HTR-8/SVneo (cell line): ENCODE results near the gene MYCN.

Experiments used
- DNase-seq: peaks from one replicate; pipeline ENCODE4 v3.0.0; 2011; ENCODE audit warnings: low spot score, mixed read lengths; ENCODE audit not compliant: insufficient read length
- FAIRE-seq: peaks from 2 replicates; lab custom pipeline; 2011; peaks lifted over from hg19 to GRCh38; lab: Jason Lieb, UNC

MYCN gene

DNA sequence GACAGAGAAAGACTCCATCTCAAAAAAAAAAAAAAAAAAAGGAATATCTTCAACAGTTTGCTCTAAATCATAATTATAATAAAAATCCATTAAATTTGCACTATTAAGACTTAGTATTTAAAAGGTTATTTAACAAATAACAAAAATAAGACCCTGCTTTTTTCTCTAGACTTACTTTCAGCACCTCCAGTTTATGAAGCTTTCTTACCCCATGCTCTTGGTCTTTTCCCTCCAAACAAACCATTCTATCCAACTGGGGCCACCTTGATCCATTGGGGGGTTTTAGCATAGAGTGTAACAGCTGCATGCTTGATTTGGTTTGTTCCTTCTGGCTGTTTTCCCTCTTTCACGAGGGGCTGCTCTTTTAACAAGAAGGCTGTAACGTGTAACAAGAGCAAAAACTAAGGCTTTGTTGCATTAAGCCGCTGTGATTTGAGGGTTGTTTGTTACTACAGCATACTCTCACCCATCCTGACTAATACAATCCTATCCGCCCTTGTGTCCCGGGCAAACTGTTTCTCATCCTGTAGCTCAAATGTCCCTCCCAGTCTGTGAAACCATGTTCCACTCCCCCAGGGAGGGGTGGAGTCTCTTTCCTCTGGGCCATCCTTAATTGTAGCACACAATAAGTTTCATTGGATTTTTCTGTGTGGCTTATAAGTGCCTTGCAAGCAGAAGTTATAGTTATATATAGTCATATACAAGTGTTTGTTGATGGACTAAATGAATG is 9.6 kb upstream of the MYCN start:
- no peak for FAIRE-seq
- no peak for DNase-seq

DNA sequence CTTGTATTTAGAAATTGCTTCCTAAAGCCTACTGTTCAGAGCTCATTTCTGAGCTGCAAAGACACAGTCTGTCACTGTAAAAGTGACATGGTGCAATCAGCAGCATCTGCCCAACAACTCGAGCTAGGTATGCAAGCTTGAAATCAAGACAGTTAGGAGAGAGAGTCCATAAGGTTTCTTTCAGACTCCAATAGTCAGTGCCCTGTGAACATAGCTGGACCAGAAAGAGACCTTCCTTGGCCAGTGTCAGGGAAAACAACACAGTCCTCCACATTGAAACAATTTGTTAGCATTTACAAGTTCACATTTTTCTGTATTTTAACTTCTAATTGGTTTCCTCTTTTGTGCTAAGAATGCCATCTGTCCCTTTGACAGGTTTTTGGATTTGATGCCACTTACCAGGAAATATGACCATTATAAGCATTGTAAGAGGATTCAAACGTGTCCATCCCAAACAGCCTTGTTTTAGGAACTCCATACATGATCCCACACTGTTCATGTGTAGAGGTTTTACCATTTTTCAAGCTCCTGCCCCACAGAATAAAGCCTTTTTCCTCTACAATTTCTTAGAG is 8.9 kb upstream of the MYCN start:
- no peak for DNase-seq
- FAIRE-seq: no peak

DNA sequence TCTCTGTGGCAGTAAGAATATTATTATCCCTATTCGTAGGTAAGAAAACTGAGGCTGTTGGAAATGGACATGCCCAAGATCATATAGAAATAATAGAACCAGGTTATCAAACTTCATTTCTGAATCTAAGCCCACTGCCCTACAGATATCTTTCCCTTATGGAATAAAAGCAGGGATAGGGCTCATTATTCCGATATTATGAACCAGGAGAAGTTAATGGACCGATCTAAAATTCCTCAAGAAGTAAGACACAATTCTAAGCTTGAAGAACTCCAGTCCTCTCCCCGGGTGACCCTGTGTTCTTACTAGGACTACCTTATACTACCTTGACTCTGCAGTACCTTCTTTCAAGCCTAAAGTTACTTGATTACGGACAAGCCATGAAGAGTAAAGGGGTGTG is 8.4 kb upstream of the MYCN start:
- DNase-seq (no peak), FAIRE-seq (no peak)

DNA sequence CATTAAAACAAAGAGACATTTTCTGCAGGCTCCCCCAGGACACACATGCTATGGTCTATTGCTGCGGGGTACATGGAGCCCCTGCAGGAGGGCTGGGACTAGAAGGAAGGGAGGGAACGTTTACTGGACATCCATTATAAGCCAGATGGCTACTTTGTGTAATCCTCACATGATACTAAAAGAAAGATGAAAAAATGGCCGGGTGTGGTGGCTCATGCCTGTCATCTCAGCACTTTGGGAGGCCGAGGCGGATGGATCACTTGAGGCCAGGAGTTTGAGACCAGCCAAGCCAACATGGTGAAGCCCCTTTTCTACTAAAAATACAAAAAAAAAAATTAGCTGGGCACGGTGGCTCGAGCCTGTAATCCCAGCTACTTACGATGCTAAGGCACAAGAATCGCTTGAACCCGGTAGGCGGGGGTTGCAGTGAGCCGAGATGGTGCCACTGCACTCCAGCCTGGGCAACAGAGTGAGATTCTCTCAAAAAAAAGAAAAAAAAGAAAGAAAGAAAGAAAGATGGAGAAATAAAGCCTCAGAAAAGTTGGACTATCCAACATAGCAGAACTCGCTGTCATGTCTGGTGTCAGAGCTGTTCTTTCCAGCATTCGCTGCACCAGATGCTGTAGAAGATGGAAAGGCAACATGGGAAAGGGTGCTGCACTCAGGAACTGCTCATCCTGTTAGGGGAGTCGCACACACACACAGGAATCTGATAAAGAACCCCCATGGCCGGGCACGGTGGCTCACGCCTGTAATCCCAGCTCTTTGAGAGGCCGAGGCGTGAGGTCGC is 7.8 kb upstream of the MYCN start:
- no peak for FAIRE-seq
- DNase-seq: no peak

DNA sequence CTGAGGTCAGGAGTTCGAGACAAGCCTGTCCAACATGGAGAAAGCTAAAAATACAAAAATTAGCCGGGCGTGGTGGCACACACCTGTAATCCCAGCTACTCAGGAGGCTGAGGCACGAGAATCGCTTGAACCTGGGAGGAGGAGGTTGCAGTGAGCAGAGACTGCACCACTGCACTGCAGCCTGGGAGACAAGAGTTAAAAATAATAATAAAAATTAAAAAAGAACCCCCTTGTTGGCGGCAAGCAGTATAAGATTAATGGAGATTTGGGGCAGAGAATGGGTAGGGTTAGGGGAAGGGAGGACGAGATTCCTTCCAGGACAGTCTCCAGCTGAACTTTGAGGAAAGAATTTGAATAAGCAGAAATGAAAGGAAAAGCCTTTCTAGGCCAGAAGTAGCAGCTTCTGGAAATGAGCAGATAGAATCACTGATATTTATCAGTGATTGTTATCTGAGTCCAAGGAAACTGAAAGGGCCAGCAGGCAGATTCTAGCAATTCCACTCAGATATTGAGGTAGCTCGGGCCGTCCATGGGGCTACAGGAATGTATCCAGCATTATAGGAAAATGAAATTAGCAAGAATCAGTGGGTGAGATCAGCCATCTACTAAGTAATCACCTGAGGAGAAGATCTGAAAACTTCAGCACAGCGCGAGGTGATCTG is 7.0 kb upstream of the MYCN start:
- no peak for FAIRE-seq

DNA sequence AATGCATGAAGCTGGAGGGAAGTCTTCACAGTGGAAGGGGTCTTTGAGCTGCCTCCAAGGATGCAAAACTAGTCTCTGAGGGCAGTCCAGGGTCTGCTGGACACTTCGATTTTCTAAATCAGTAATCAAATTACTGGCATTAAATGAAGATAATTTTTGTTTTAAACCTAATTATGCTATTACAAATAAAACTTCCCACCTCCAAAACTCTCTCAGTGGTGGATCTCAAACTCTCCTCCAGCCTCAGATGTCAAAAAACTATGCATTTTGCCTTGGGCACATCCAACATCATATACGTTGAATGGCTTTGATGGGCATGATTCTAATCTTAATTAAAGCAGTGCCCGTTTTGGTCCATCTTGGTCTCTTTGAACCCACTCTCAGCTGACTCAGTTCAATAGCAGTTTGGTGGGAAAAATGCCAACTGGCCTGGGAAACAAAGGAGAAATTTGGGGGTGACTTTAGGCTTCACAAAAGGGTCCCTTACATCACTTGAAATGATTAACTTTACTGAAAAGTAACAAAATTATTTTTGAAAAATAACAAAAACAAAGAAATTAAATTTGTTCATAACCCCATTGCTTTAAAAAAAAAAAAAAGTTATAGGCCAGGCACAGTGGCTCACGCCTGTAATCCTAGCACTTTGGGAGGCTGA is 5.9 kb upstream of the MYCN start:
- FAIRE-seq (no peak), DNase-seq (no peak)

More for the DNA sequence above, 7.0 kb upstream of the MYCN start:
- DNase-seq: no peak

DNA sequence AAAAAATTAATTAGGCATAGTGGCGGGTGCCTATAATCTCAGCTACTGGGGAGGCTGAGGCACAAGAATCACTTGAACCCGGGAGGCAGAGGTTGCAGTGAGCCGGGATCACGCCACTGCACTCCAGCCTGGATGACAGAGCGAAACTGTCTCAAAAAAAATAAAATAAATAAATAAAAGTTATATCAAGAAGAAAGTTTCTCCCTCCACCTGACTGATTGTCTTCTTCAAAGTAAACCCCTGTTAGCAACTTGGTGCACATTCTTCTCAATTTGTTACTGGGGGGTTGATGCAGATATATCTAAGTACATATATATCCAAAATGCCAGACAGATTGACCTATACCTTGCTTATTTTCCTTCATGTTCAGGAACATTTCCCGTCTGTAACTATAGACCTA is 5.2 kb upstream of the MYCN start:
- DNase-seq (no peak), FAIRE-seq (no peak)

DNA sequence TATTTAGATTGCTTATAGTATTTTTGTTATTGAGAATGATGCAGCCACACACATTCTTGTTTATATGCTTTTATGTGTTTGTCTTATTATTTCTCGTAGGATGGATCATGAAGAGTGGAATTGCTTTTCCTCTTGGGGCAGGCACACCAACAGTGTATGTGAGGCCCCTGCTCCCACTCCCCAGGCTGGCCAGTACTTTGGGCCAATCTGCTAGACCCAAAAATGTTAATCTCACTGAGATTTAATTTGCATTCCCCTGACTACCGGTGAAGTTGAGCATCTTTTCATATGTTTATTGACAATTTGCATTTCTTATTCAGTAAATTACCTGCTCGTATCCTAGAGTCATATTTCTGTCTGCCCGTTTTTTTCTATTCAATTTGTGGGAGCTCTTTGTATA is 4.7 kb upstream of the MYCN start:
- DNase-seq (no peak), FAIRE-seq (no peak)

DNA sequence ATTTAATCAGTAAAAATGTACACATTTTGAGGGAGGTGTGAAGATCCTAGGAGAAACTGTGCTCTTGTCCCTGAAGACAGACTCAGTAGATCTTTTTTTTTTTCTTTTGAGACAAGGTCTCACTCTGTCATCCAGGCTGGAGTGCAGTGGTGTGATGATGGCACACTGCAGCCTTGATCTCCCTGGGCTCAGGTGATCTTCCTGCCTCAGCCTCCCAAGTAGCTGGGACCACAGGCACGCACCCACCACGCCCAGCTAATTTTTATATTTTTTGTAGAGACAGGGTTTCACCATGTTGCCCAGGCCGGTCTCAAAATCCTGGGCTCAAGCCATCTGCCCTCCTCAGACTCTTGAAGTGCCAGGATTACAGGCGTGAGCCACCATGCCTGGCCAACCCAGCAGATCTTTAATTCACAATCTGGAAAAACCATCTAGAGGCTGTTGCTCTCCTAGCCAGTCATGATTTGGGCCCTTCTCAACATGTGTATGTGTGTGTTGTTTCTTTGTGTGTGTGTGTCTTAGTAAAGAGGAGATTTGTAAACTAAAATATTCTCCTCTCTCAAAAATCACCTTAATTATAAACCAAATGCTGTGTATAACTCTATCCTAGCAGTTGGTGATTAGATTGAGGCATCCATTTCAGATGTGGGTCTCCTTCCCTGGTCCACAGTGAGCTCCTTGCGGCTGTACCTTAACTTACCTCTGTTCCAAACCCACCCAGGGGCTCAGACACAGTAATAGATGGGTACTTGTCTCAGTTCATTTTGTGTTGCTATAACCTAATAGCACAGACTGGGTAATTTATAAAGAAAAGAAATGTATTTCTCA is 3.9 kb upstream of the MYCN start:
- FAIRE-seq (no peak), DNase-seq (no peak)

DNA sequence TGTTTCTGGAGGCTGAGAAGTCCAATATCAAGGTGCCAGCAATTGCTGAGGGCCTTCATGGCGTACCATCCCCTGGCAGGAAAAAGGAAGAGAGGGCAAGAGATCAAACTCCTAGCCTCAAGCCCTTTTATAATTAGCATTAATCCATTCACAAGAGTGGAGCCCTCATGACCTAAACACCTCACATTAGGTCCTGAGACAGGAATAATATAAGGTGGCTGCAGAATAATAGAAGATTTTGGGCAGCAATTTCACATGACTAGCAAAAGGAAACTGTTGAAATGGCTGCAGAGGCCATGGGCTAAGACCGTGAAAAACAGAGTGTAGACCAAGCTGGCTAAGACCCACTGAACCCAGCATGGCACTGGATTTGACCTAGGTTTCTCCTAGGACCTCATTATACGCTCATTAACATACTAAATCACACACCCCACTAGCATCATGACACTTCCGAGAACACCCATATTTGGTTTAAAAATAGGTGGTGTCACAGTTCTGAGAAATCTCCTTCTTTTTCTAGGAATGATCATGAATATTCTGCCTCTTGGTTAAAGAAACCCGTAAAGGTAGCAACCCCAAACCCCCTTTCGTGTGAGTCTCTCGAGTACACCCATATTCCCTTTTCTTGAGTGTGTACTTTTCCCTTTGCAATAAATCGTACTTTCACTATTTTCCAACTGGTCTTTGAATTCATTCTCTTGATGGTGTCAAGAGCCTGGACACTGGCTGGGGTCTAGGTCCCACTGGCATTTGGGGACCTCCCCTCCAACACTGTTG is 3.1 kb upstream of the MYCN start:
- no peak for FAIRE-seq
- no peak for DNase-seq

DNA sequence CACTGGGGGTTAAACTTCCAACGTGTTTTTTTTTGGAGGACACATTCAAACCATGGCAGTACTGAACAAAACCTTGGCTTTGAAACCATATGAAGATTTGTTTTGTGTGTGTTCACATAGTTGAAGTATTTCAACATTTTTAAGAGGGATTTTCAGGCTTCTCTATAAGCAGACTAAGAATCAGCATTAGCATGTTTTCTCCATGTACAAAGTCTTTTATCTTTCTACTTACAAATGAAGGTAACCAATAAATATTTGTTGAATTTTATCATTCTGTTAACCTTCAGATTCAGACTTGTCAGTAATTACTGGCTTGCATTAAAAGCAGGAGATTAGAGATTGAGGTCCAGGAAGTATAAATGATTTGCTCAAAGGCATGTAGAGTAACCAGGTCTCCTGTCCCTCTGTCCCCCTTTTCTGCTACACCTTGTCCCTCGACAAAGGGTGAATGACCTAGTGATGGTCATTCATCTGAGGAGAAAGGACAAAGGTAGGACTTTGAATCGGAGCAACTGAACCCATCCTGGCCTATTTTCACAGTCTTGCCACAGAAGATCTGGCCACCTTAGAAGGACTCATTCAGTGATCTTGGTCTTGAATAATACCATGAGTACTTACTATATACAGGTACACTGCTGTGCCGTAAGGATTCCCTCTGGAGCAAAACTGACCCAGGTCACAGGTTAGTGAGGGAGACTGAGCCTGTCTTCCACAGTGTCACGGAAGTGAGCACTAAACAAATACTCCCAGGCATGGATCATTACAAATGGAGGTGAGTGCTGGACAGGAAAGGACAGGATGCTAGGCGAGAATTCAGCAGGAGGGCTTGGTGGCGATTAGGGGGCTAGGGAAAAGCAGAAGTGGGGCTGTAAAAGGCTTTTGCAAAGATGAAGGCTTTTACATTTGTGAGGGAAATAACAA is 2.2 kb upstream of the MYCN start:
- FAIRE-seq: no peak

DNA sequence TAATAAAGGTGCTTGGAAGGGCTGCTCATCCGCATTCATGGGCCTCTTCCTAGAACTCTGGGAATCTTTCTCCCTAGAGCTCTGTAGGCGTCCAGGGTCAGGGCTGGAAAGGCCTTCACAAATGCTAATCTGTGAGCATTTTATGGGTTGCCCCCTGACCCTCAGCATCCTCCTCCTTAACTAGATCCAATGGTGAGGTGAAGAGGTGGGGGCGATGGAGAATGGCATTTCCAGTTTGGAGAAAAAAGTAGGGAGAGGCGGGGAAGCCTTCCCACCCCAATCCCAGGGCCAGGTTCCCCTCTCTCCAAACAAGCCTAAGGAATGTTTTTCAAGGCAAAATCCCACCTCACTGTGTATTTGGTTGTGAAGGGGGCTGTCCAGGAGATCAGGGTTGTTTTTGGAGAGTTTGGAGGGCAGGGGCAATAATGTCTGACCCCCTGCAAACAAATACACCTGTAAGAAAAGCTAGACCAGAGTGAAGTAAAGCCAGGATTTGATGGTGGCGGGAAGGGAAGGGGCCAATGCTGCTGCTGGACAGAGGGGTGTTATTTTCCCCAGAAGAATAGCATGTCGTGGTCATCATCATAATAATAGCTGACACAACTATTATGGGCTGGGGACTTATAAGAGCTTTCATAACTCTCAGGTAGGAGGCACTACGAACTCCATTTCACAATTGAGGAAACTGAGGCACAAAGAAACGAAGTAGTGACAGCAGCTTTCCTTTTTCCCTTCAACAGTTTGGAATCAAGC is 1.4 kb upstream of the MYCN start:
- DNase-seq: no peak
- no peak for FAIRE-seq

More for the DNA sequence above, 2.2 kb upstream of the MYCN start:
- DNase-seq: no peak

DNA sequence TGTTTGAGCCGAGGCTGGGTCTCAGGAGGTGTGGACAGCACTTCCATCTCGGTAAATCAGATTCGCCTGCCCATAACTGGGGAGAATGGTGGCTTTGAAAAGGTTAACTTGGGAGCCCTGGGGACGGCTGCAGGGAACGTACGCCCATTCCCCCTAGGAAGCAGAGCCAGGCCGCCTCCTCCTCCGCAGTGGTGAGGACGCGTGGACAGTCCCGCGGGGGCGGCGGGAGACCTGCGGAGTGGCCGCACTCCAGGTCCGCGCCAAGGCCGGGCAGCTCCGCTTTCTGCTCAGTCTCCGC is 845 bp upstream of the MYCN start:
- peak; percentile 34 for DNase-seq
- FAIRE-seq: no peak

DNA sequence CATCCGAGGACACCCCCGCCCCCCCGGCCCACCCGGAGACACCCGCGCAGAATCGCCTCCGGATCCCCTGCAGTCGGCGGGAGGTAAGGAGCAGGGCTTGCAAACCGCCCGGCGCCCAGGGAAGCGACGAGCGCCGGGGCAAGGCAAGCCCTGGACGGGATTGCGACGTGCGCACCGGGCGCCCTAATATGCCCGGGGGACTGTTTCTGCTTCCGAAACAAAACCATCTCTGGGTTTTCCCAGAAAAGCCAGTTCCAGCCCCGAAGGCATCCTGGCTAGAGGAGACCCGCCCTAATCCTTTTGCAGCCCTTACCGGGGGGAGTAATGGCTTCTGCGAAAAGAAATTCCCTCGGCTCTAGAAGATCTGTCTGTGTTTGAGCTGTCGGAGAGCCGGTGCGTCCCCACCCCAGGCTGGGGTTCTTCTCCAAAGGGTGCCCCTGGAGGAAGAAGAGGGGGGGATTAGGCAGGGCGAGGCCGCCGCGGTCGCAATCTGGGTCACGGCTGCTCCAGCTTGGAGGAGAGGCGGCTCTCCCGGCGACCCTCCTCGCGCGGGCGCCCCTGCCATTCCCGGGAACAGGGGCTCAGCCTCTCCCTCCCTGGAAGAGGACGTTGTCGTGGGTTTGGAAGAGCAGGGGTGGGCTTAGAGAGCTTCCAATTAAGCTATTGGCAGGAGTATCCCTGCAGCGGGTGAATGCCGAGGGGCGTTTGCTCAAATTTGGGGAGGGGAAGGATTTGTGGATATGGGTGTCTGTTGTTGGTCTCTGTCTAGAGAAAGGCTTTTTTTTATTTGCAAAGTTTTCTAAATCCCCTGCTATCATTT is 521 bp downstream of the MYCN start:
- DNase-seq (no peak), FAIRE-seq (no peak)

DNA sequence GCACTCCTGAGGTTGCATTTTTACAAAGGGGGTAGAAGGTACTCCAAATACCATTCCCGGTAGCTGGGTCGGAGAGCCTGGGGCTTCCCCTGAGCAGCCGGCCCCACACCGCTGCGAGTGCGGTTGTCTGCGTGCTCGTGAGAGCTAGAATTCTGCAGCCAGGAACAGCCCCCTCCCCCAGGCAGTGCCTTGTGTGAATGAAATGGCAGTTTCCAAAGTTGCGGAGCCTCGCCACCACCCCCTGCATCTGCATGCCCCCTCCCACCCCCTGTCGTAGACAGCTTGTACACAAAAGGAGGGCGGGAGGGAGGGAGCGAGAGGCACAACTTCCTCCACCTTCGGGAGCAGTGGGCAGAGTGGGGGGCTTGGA is 1.1 kb downstream of the MYCN start:
- no peak for DNase-seq
- FAIRE-seq: no peak

DNA sequence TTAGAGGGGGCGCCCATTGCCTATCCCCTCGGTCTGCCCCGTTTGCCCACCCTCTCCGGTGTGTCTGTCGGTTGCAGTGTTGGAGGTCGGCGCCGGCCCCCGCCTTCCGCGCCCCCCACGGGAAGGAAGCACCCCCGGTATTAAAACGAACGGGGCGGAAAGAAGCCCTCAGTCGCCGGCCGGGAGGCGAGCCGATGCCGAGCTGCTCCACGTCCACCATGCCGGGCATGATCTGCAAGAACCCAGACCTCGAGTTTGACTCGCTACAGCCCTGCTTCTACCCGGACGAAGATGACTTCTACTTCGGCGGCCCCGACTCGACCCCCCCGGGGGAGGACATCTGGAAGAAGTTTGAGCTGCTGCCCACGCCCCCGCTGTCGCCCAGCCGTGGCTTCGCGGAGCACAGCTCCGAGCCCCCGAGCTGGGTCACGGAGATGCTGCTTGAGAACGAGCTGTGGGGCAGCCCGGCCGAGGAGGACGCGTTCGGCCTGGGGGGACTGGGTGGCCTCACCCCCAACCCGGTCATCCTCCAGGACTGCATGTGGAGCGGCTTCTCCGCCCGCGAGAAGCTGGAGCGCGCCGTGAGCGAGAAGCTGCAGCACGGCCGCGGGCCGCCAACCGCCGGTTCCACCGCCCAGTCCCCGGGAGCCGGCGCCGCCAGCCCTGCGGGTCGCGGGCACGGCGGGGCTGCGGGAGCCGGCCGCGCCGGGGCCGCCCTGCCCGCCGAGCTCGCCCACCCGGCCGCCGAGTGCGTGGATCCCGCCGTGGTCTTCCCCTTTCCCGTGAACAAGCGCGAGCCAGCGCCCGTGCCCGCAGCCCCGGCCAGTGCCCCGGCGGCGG is 1.7 kb downstream of the MYCN start:
- FAIRE-seq (no peak), DNase-seq (no peak)
